K562 (cell line): Measurements from ENCODE around the gene POLR3G. TPM values are rescaled to one million over a fixed set of nuclear protein-coding genes. Genes with fewer than 3 reads are reported as not detected.
A peak's percentile ranks its signal among the peaks of the same experiment; 100 is the strongest.

Experiments used
- ATF1 ChIP-seq, 2 experiments: fragments of 450-650 bp in 1 of 2; IDR thresholded peaks; 2 replicates each; pipeline ENCODE4 v1.6.1; 2016; ENCODE audit warnings: missing compliant biosample characterization in 1 of 2, missing genetic modification characterization in 1 of 2
- CAMTA2 ChIP-seq: fragments of 250-450 bp; sonication (Bioruptor Pico); conservative IDR thresholded peaks from 2 replicates; pipeline ENCODE4 v1.5.1; 2022
- CBFA2T2 ChIP-seq: fragments of 450-650 bp; conservative IDR thresholded peaks from 2 replicates; pipeline ENCODE4 v1.6.1; 2017; ENCODE audit warnings: mild to moderate bottlenecking
- CEBPG ChIP-seq, 3 experiments: fragments of 200-800 bp in 1 of 3; sonication (Bioruptor generic) in 1 of 3; sonication (generic) in 1 of 3; formaldehyde crosslinking in 1 of 3; IDR thresholded peaks in 2 of 3; conservative IDR thresholded peaks in 1 of 3; 2 replicates each; pipeline versions ENCODE4 v1.6.1 to v1.8.0; 2016 to 2022; ENCODE audit warnings: missing compliant biosample characterization in 2 of 3, missing genetic modification characterization in 2 of 3, mild to moderate bottlenecking in 1 of 3, missing genetic modification reagents in 1 of 3
- CSDE1 ChIP-seq, 2 experiments: fragments of 450-650 bp; IDR thresholded peaks; 2 replicates each; pipeline ENCODE4 v1.6.1; 2016; ENCODE audit warnings: mild to moderate bottlenecking in 1 of 2
- ESRRA ChIP-seq: fragments of 450-650 bp; IDR thresholded peaks from 2 replicates; pipeline ENCODE4 v1.6.1; 2014; ENCODE audit warnings: low read depth, mild to moderate bottlenecking, moderate library complexity, borderline replicate concordance
- JUN ChIP-seq, 2 experiments: sonication (generic) in 1 of 2; formaldehyde crosslinking in 1 of 2; IDR thresholded peaks; 2 replicates each; pipeline versions ENCODE4 v1.6.1 to v1.8.0; 2012 to 2022; ENCODE audit warnings: borderline replicate concordance in 2 of 2, mild to moderate bottlenecking in 2 of 2, improper control_type of control experiment in 1 of 2, low read depth in 1 of 2, low read length in 1 of 2, missing genetic modification reagents in 1 of 2
- L3MBTL2 ChIP-seq: fragments of 450-650 bp; IDR thresholded peaks from 2 replicates; pipeline ENCODE4 v1.6.1; 2016; ENCODE audit warnings: mild to moderate bottlenecking, moderate library complexity
- PHB ChIP-seq: fragments of 250-450 bp; sonication (Bioruptor Pico); IDR thresholded peaks from 2 replicates; pipeline ENCODE4 v1.5.0; 2021
- PHF20 ChIP-seq: fragments of 450-650 bp; IDR thresholded peaks from 2 replicates; pipeline ENCODE4 v1.6.1; 2018; ENCODE audit not compliant: partially characterized antibody
- RFX7 ChIP-seq: fragments of 250-450 bp; sonication (Bioruptor Pico); IDR thresholded peaks from 2 replicates; pipeline ENCODE4 v1.5.1; 2021; ENCODE audit warnings: mild to moderate bottlenecking
- SMARCA4 ChIP-seq: fragments of 450-650 bp; IDR thresholded peaks from 2 replicates; pipeline ENCODE4 v1.6.1; 2016
- SUPT5H ChIP-seq: fragments of 450-650 bp; IDR thresholded peaks from 2 replicates; pipeline ENCODE4 v1.6.1; 2016
- TCFL5 ChIP-seq: fragments of 250-450 bp; sonication (Bioruptor Pico); conservative IDR thresholded peaks from 2 replicates; pipeline ENCODE4 v1.6.1; 2021; ENCODE audit warnings: mild to moderate bottlenecking, moderate library complexity, matching md5 sums
- ZBTB7A ChIP-seq: IDR thresholded peaks from 2 replicates; pipeline ENCODE4 v1.6.1; 2011; ENCODE audit warnings: low read depth, mild to moderate bottlenecking, low read length, moderate library complexity, borderline replicate concordance; ENCODE audit not compliant: control insufficient read depth
- polyA plus RNA-seq, 8 experiments: library from polyadenylated mRNA; depleted of rRNA in 4 of 8; stranded (reverse) in 5 of 8; unstranded in 3 of 8; fragments of >200 nt; fragmentation: Nextera tagmentation in 2 of 8; fragmentation: Illumina TruSeq in 1 of 8; extraction: Ambion mirVana in 2 of 8; extraction: Trizol in 1 of 8; gene quantifications; 2 replicates each; pipeline versions ENCODE4 v1.2.1 to v1.2.3, GENCODE V29; 2011 to 2014; ENCODE audit warnings: inconsistent platforms in 1 of 8, missing spikeins in 1 of 8
- total RNA-seq, 7 experiments: library from RNA; depleted of rRNA in 6 of 7; stranded (reverse); fragments of >200 nt in 6 of 7; fragmentation: Illumina TruSeq in 2 of 7; extraction: Trizol in 2 of 7; gene quantifications; 2 replicates each; pipeline versions ENCODE4 v1.2.1 to v1.2.3, GENCODE V29; 2011 to 2021; ENCODE audit warnings: low replicate concordance in 1 of 7
- TF ChIP-seq, protein P1 (sequence below), 2 experiments: fragments of 450-650 bp; formaldehyde crosslinking in 1 of 2; IDR thresholded peaks; 2 replicates each; pipeline versions ENCODE4 v1.4.0 to v1.6.1; 2014 to 2020; ENCODE audit warnings: mild to moderate bottlenecking in 2 of 2, borderline replicate concordance in 1 of 2, low read depth in 1 of 2
- TF ChIP-seq, protein P2 (sequence below), 3 experiments: fragments of 200-800 bp in 1 of 3; sonication (Bioruptor generic) in 1 of 3; sonication (generic) in 1 of 3; formaldehyde crosslinking in 1 of 3; IDR thresholded peaks; 2 replicates each; pipeline versions ENCODE4 v1.6.1 to v1.8.0; 2016 to 2022; ENCODE audit warnings: mild to moderate bottlenecking in 2 of 3, missing compliant biosample characterization in 2 of 3, missing genetic modification characterization in 2 of 3, missing genetic modification reagents in 1 of 3

The POLR3G gene
- total and polyA plus RNA-seq, 9 of the 15 experiments (the other 6 are each of a cell fraction or from before 2014, with no cell fraction given) = 39.0 to 111 (median 59.0) TPM

DNA sequence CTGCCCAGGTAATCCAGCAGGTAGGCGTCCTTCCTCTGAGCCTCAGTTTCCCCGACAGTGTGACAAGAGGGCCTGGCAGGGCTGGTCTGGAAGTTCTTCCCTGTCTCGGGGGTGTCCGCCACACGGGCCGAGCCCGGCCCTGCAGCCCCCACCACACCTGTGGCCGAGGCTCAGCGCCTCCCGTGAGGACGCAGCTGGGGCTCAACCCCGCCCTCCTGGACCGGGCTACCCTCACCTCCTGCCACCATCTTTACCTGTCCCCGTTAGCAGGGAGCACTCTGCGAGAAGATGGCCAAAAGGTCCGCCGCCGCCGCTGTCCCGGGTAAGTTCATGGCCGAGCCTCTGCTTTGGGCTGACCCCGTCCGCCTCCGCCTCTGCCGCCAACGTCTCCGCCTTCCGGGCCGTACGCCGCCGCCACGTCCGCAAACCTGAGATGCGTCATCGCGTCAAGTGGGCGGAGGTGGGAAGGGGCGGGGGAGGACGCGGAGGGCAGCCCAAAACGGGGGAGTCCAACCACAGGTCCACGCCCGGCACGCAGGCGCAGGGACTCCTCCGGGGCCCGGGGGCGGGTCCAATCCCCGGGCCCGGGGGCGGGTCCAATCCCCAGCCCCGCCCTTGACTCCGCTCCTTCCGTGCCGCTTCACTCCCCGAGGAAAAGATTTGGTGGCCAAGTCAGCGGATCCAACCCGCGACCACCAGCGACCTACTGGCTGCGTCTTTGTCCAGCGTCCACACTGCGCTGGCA is 54.7 kb downstream of the POLR3G start, which contains the start of gene LYSMD3 (continued):
- TF ChIP-seq CEBPG (CRISPR knock-in tag; IDR thresholded peaks at IDR 0.05) (0 out of 2 replicates have a peak, but pooled peaks have one; percentile 34), CEBPG (tag; conservative IDR thresholded peaks at IDR 0.05 in 1 of 2, IDR thresholded peaks at IDR 0.05 in 1 of 2) (no peak), PHF20 (peak; percentile 56), CBFA2T2 (no peak), L3MBTL2 (0 out of 2 replicates have a peak, but pooled peaks have one; percentile 19), CAMTA2 (no peak), JUN (IDR thresholded peaks at IDR 0.05; ENCODE audit: borderline replicate concordance, low read depth, low read length) (peak; percentile 73), JUN (CRISPR knock-in tag; IDR thresholded peaks at IDR 0.05; ENCODE audit: borderline replicate concordance) (peak; percentile 88; the same call in 1 of the 2 replicates), SMARCA4 (peak; percentile 16; the same call in 1 of the 2 replicates), SUPT5H (peak; percentile 92), ESRRA (peak; percentile 59; the same call in 1 of the 2 replicates), PHB (no peak), ATF1 (CRISPR knock-in tag; IDR thresholded peaks at IDR 0.05) (no peak), ATF1 (tag; IDR thresholded peaks at IDR 0.05) (peak; percentile 92), TCFL5 (no peak), CSDE1 (IDR thresholded peaks at IDR 0.05) (no peak), ZBTB7A (peak; percentile 60; the same call in 1 of the 2 replicates), RFX7 (CRISPR knock-in tag) (no peak)
- TF ChIP-seq, protein P1, sequence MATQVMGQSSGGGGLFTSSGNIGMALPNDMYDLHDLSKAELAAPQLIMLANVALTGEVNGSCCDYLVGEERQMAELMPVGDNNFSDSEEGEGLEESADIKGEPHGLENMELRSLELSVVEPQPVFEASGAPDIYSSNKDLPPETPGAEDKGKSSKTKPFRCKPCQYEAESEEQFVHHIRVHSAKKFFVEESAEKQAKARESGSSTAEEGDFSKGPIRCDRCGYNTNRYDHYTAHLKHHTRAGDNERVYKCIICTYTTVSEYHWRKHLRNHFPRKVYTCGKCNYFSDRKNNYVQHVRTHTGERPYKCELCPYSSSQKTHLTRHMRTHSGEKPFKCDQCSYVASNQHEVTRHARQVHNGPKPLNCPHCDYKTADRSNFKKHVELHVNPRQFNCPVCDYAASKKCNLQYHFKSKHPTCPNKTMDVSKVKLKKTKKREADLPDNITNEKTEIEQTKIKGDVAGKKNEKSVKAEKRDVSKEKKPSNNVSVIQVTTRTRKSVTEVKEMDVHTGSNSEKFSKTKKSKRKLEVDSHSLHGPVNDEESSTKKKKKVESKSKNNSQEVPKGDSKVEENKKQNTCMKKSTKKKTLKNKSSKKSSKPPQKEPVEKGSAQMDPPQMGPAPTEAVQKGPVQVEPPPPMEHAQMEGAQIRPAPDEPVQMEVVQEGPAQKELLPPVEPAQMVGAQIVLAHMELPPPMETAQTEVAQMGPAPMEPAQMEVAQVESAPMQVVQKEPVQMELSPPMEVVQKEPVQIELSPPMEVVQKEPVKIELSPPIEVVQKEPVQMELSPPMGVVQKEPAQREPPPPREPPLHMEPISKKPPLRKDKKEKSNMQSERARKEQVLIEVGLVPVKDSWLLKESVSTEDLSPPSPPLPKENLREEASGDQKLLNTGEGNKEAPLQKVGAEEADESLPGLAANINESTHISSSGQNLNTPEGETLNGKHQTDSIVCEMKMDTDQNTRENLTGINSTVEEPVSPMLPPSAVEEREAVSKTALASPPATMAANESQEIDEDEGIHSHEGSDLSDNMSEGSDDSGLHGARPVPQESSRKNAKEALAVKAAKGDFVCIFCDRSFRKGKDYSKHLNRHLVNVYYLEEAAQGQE (IDR thresholded peaks at IDR 0.05; ENCODE audit: borderline replicate concordance) = no peak
- TF ChIP-seq, protein P1 (CRISPR knock-in tag; IDR thresholded peaks at IDR 0.05; ENCODE audit: low read depth) = peak; percentile 58
- TF ChIP-seq, protein P2, sequence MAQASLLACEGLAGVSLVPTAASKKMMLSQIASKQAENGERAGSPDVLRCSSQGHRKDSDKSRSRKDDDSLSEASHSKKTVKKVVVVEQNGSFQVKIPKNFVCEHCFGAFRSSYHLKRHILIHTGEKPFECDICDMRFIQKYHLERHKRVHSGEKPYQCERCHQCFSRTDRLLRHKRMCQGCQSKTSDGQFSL (CRISPR knock-in tag; IDR thresholded peaks at IDR 0.05) = peak; percentile 54; the same call in 1 of the 2 replicates
- TF ChIP-seq, protein P2 (tag; IDR thresholded peaks at IDR 0.05) = no peak
